OCI-LY3 (cell line): Measurements from ENCODE around the gene HTATSF1.

Experiments used
- H2AFZ ChIP-seq: fragments of 200-600, 300-600 bp; shearing (Covaris generic); 2 replicates; pipeline ENCODE4 v1.6.0; 2014; ENCODE audit warnings: antibody characterized with exemption, low read depth, low read length
- H3K27ac ChIP-seq: fragments of 200-600, 300-600 bp; sonication (generic); 2 replicates; pipeline ENCODE4 v1.5.1; 2014; ENCODE audit warnings: mild to moderate bottlenecking, low read length, moderate library complexity, mixed read lengths
- H3K27me3 ChIP-seq: fragments of 200-600, 300-600 bp; sonication (generic); 2 replicates; pipeline ENCODE4 v1.6.1; 2014; ENCODE audit warnings: low read depth, low read length, mixed read lengths
- H3K36me3 ChIP-seq: fragments of 200-600, 300-600 bp; sonication (generic); replicated peaks from 2 replicates; pipeline ENCODE3; 2014; ENCODE audit warnings: low read depth, low read length, mixed read lengths
- H3K4me1 ChIP-seq: fragments of 300-600, 200-600 bp; sonication (generic); 2 replicates; pipeline ENCODE4 v1.6.1; 2014; ENCODE audit warnings: low read length, mixed read lengths
- H3K4me2 ChIP-seq: fragments of 200-600, 300-600 bp; sonication (generic); 2 replicates; pipeline ENCODE4 v1.6.1; 2014; ENCODE audit warnings: low read length, mixed read lengths
- H3K4me3 ChIP-seq: fragments of 300-600, 200-600 bp; sonication (generic); 2 replicates; pipeline ENCODE4 v1.5.1; 2014; ENCODE audit warnings: antibody characterized with exemption, mild to moderate bottlenecking, low read length, moderate library complexity
- H3K79me2 ChIP-seq: fragments of 300-600, 200-600 bp; shearing (Covaris generic); 2 replicates; pipeline ENCODE4 v1.6.1; 2014; ENCODE audit warnings: mild to moderate bottlenecking, low read length, mixed read lengths
- H3K9ac ChIP-seq: fragments of 300-600, 200-600 bp; shearing (Covaris generic); 2 replicates; pipeline ENCODE4 v1.6.0; 2014; ENCODE audit warnings: mild to moderate bottlenecking, low read length, moderate library complexity
- H3K9me3 ChIP-seq: fragments of 200-600, 300-600 bp; shearing (Covaris generic); 2 replicates; pipeline ENCODE4 v1.6.1; 2014; ENCODE audit warnings: low read length, mixed read lengths; ENCODE audit not compliant: insufficient read depth
- H4K20me1 ChIP-seq: fragments of 200-600, 300-600 bp; sonication (generic); 2 replicates; pipeline ENCODE4 v1.6.1; 2016; ENCODE audit warnings: low read length, mixed read lengths; ENCODE audit not compliant: insufficient read depth
- EZH2phosphoT487 ChIP-seq: fragments of 200-600 bp; shearing (Covaris generic); IDR thresholded peaks from 2 replicates; pipeline ENCODE4 v1.6.1; 2018; ENCODE audit warnings: antibody characterized with exemption, mixed run types, low read depth
- TF ChIP-seq, protein P1 (sequence below): fragments of 200-600, 300-600 bp; sonication (generic); IDR thresholded peaks from 2 replicates; pipeline ENCODE4 v1.5.1; 2014; ENCODE audit warnings: antibody characterized with exemption, low read length, low read depth

HTATSF1 gene

DNA sequence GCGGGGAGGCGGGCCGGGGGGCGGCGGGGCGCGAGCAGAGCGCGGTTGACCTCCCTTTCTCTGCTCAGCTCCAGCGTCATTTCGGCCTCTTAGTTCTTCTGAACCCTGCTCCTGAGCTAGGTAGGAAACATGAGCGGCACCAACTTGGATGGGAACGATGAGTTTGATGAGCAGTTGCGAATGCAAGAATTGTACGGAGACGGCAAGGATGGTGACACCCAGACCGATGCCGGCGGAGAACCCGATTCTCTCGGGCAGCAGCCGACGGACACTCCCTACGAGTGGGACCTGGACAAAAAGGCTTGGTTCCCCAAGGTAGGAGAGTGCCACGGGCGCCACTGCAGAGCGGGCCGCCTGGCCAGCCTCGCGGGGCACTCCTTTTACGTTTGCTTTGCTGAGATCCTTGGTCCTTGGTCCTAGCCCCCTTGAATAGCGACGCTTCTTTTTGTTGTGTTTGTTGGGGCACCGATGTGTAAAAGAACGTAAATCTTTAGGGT lies at the start of gene HTATSF1:
Gene HTATSF1, plus strand, starts transcription at position 37 of the 497 bp plus-strand sequence. Its CDS starts 93 bp downstream, at position 130.
- Histone ChIP-seq H2AFZ (peak within 1 kb of the TSS; percentile 89), H3K9me3 (no peaks in the 10 kb centered on the region), H3K4me2 (peak within 1 kb of the TSS; percentile 97), H3K4me3 (peak within 1 kb of the TSS; percentile 97), H3K36me3 (peaks cover 16% of the 10 kb centered on the region), H3K9ac (peak within 1 kb of the TSS; percentile 88), H3K27ac (peak within 1 kb of the TSS; percentile 87), H3K4me1 (peaks cover 13% of the 10 kb centered on the region), H3K79me2 (peaks cover 20% of the 10 kb centered on the region), H4K20me1 (no peaks in the 10 kb centered on the region), H3K27me3 (no peaks in the 10 kb centered on the region)
- TF ChIP-seq EZH2phosphoT487: no peak
- TF ChIP-seq, protein P1, sequence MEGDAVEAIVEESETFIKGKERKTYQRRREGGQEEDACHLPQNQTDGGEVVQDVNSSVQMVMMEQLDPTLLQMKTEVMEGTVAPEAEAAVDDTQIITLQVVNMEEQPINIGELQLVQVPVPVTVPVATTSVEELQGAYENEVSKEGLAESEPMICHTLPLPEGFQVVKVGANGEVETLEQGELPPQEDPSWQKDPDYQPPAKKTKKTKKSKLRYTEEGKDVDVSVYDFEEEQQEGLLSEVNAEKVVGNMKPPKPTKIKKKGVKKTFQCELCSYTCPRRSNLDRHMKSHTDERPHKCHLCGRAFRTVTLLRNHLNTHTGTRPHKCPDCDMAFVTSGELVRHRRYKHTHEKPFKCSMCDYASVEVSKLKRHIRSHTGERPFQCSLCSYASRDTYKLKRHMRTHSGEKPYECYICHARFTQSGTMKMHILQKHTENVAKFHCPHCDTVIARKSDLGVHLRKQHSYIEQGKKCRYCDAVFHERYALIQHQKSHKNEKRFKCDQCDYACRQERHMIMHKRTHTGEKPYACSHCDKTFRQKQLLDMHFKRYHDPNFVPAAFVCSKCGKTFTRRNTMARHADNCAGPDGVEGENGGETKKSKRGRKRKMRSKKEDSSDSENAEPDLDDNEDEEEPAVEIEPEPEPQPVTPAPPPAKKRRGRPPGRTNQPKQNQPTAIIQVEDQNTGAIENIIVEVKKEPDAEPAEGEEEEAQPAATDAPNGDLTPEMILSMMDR: no peak

- Histone ChIP-seq H3K4me3 (no peak overlapping the region), H3K4me1 (no peaks in the 10 kb centered on the region), H2AFZ (no peak overlapping the region), H3K27ac (no peak overlapping the region), H4K20me1 (no peaks in the 10 kb centered on the region), H3K27me3 (no peaks in the 10 kb centered on the region), H3K9ac (no peak overlapping the region), H3K9me3 (no peaks in the 10 kb centered on the region), H3K4me2 (no peak overlapping the region), H3K36me3 (no peaks in the 10 kb centered on the region), H3K79me2 (no peaks in the 10 kb centered on the region)
- TF ChIP-seq EZH2phosphoT487: no peak
- TF ChIP-seq, protein P1: no peak
These were observed 49.4 kb upstream of the HTATSF1 start for GRCh38 chrX:136447968-136448367.

GRCh38 chrX:136450050-136450830 lies 47.2 kb upstream of the HTATSF1 start:
- Histone ChIP-seq H2AFZ (no peak overlapping the region), H3K79me2 (no peaks in the 10 kb centered on the region), H3K27me3 (no peaks in the 10 kb centered on the region), H3K4me1 (no peaks in the 10 kb centered on the region), H4K20me1 (no peaks in the 10 kb centered on the region), H3K36me3 (no peaks in the 10 kb centered on the region), H3K9me3 (no peaks in the 10 kb centered on the region), H3K9ac (no peak overlapping the region), H3K4me3 (no peak overlapping the region), H3K27ac (no peak overlapping the region), H3K4me2 (no peak overlapping the region)
- TF ChIP-seq EZH2phosphoT487: no peak
- TF ChIP-seq, protein P1: no peak

- Histone ChIP-seq H3K4me1 (no peaks in the 10 kb centered on the region), H2AFZ (no peak overlapping the region), H3K27me3 (no peaks in the 10 kb centered on the region), H3K9ac (no peak overlapping the region), H3K9me3 (no peaks in the 10 kb centered on the region), H3K36me3 (no peaks in the 10 kb centered on the region), H3K4me3 (no peak overlapping the region), H3K79me2 (no peaks in the 10 kb centered on the region), H3K27ac (no peak overlapping the region), H4K20me1 (no peaks in the 10 kb centered on the region), H3K4me2 (no peak overlapping the region)
- TF ChIP-seq, protein P1: no peak
- TF ChIP-seq EZH2phosphoT487: no peak
These were observed 44.8 kb upstream of the HTATSF1 start for GRCh38 chrX:136452614-136453013.
